HG03442 (cell line): ENCODE measurements around the gene EXD3.

Source experiments
- ATAC-seq: cut with Tn5 transposase; IDR thresholded peaks from one replicate; pipeline ENCODE4 v1.9.1; 2021; ENCODE audit warnings: mild to moderate bottlenecking, moderate library complexity; ENCODE audit not compliant: unreplicated experiment

Gene EXD3

DNA sequence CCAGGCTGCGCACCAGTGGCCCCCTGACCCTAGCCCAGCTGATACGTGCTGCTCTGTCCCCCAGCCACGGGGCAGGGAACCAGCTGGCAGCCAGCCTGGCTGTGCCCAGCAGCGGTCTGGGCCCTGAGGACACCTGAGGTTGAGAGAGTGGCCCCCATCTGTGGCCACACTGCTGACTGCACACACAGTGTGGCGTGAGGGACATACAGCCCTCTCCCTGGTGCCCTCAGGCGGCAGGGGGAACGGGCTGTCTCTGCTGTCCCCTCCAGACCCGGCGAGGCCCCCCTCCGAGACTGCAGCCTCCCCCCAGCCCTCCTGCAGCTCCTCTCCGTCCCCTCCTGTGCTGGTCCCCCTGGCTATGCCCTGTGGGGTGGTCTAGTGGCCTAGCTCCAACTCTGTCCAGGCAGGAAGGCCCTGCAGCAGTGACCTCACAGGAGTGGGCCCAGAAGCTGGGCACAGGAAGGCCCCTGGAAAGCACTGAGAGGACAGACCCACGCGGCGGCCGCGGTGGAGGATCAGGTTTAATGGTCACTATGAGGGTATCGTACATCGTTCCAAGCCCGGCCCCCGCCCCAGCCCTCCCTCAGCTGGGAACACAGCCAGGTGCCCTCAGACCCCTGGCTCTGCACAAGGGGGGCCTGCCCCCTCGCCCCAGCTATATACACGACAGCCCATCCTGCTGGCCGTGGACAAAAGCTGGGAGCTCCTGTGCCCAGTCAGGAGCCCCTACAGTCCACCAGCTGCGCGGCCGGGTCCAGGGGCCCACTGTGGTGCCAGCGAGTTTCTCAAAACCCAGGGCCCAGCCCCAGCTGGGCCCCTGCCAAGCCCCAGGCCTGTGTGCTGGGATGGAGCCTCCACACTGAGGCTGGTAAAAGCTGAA, 25.0 kb upstream of the EXD3 start:
- ATAC-seq: no peak

DNA sequence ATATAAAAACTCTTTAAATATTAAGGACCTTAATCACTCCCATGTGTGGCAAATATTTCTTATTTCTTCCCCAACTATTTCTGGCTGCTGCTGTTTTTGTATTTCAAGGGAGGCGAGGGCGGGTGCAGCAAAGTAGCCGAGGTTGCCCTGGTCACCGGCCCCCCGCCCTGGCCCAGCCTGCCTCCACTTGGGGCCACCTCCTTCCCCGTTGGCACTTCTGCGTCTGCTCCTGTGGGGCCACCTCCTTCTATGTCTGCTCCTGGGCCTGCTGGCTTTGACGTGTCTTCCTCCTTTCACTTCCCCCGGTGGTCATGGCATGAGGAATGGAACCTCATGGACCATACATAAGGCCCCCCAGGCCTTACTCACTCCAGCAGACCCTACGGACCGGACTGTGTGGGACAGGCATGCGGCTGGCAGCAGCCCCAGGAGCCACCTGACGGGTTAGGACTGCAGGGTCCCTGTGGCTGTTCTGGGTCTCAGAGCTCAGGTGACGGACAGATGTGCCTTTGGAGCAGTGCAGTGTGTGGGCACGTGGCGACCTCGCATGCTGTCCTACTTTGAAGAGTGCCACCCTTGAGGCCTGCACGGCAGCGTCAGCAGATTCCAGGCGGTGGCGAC, 24.0 kb upstream of the EXD3 start:
- no peak for ATAC-seq

DNA sequence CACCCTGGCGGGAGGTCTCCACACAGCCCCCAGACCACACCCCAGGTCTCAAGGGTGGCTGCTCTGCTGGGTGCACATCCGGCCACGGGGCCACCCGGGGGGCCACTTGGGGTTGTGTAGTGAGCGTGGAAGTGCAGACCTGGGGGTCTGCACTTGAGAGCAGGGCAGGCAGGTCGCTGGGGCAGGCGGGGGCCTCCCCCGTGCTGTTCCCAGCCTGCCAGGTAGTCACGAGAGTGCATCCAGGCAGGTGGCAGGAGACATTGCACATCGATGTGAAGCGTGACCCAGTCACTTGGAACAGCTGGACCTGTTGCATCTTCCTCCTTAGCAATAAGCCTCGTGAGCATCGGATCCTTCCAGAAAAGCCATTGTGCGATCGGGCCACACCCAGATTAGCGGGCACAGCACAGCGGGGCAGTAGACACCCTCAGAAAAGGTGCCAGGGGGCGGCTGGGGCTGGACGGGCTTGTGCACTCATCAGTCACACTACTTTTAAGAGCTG, 23.0 kb upstream of the EXD3 start:
- ATAC-seq: no peak

DNA sequence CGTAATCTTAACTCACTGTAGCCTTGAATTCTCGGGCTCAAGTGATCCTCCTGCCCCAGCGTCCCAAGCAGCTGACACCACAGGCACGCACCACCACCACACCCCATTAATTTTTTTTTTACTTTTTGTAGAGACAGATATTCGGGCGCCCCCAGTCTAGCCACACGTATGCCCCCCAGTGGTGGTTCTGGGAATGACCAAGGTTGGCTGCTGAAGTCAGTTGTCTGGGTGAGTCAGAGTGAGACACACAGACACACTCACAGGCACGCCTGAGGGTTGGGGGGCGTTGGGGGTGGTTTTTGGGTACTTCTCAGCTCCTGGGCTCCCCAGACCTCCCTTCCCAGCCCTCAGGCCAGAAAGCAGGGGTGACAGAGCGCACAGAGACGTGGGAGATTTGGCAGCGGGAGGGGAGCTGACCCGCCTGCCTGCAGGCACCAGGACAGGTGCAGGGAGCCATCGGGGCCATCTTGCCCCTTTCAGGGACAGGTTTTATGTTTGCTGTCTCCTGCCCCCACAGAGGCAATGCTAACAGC, 22.4 kb upstream of the EXD3 start:
- ATAC-seq: peak; percentile 42

DNA sequence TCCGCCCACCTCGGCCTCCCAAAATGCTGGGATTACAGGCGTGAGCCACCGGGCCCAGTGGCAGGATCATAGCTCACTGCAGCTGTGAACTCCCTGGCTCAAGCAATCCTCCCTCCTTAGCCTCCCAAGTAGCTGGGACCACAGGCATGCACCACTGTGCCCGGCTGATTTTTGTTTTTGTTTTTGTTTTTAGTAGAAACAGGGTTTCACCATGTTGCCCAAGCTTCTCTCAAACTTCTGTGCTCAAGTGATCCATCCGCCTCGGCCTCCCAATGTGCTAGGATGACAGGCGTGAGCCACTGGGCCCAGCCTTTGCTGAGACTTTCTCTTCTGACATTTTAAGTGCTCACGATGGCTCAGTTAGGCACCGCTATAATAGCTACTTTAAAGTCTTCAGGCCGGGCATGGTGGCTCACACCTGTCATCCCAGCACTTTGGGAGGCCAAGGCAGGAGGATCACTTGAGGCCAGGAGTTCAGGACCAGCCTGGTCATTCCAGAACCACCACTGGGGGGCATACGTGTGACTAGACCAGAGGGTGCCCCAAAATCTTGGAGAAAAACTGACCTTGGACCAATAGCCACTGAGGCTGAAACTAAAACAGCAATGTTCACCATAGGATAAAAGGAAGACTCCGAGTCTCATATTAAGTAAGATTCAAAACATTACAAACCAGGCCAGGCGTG, 21.3 kb upstream of the EXD3 start:
- ATAC-seq: no peak

DNA sequence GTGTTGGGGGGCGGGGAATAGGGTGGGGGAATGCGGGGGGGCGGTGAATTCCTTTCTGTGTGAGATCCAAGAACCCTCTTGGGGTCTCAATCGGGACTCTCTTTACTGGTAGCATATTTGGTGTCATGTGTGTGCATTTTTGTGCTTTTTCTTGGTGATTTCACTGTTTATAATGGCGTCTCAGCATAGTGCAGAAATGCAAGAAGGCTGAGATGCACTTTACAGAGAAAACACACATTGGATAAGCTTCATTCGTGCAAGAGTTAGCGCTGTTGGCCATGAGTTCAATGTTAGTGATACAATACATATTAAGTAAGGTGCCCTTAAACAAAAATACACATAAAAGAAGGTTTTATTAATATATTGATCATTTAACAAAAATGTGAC, 19.0 kb upstream of the EXD3 start:
- no peak for ATAC-seq

DNA sequence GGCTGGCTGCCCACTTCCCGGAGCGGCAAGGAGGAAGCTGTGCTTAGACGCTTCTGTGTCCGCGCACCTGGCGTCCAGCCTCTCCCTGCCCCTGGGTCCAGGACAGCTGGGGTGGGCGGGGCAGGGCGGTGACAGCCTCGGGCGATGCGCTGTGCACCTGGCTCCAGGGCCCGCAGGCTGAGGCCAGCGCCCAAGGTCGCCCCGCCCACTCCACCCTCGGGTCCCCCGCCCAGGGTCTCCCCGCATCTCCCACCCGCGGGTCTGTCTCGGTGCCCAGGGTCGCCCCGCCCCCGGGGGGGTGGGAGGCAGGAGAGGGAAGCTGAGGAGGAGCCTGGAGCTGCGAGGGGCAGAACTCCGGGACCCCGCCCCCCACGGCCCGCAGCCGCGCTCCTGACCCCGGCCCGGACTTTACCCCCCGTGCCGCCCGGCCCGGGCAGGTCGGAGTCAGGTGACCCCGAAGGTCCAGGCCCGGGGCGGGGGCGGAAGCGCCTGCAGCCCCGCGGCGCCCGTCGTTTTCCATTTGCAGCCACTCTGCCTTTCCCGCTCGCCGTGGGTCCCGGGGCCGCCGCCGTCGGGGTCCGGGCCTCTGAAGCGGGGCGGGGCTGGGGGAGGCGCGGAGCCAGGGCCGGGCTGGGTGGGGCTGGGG, 18.4 kb upstream of the EXD3 start, which contains the start of gene ENTPD8:
ENTPD8 (minus strand) TSS at position 69 of the 646 bp plus-strand sequence. CDS start 3,072 bp downstream, outside the sequence.
- ATAC-seq: no peak

DNA sequence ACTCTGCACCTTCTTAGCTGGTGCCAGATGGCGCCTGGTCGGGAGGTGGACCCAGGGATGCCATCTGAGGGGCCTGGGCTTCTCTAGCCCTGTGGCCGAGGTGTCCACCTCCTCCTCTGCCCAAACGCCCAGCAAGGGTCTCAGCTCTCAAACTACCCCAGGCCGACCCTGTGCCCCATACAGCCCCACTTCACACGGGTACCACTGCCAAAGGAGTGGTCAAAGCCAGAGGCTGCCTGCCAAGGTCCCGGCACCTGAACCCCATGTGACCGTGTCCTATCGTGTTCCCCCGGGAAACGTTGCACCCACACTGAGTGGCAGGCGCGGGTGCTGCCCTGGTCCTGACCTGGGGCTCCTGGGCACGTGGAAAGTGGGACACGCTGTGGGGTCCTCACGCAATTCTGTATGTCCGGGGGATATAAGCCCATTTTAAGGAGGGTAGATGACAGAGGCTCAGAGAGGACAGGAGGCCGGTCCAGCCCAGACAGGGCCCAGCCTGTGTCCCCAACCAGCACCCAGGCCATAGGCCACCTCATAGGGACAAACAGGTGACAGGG, 16.3 kb upstream of the EXD3 start:
- ATAC-seq: no peak

DNA sequence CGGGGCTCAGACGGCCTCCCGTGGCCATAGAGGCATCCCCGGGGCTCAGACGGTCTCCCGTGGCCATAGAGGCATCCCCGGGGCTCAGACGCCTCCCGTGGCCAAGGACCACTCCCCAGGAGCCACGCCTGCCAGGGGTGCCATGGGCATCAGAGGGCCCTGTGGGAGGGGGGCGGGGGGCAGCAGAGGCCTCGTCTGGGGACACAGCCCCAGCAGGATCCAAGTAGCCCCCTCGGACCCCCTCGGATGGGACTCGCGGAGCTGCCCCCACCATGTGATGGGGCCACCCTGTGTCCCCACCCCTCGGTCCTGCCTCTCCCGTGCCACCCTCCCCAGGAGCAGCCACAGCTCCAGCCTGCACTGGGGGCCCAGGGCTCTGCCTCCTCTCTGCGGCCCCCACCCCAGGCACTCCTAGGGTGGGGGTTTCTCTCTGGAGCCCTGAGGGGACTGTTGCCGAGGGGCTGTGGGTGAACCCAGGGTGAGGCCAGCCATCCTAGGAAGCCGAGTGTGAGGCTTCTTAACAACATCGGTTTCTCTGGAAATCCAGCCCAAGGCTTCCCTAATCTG, 15.7 kb upstream of the EXD3 start:
- ATAC-seq: no peak

DNA sequence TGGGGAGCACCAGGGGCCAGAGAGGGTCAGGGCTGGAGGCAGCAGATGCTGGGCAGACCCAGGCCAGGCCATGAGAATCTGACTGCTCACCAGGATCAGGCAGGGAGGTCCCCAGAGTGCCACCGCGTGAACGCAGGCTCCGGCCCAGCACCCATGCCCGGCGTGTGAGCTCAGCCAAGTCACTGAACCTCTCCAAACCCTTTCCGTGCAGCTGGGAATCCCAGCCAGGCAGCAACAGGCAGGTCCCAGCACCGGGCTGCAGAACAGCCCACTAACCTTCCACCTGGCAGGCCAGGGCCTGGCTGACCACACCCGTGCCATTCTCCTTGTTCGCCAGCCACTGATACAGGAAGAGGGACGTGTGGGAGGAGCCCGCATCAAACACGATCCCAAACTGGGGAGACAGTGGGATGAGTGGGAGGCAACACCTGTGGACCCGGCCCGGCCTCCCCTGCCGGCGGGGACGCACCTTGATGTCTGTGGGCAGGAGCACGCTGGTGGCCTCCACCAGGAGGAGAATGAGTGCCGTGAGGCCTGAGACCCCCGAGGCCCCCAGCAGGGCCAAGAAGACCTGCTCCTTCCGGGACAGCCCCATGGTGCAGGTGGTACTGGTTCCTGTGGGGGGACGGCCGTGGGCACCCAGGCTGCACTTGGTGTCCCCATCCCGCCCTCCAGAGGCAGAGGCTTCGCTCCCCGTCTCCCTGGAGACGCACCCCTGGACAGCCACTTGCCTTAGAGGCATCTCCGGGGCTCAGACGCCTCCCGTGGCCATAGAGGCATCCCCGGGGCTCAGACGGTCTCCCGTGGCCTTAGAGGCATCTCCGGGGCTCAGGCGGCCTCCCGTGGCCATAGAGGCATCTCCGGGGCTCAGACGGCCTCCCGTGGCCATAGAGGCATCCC, 15.0 kb upstream of the EXD3 start:
- ATAC-seq: no peak

DNA sequence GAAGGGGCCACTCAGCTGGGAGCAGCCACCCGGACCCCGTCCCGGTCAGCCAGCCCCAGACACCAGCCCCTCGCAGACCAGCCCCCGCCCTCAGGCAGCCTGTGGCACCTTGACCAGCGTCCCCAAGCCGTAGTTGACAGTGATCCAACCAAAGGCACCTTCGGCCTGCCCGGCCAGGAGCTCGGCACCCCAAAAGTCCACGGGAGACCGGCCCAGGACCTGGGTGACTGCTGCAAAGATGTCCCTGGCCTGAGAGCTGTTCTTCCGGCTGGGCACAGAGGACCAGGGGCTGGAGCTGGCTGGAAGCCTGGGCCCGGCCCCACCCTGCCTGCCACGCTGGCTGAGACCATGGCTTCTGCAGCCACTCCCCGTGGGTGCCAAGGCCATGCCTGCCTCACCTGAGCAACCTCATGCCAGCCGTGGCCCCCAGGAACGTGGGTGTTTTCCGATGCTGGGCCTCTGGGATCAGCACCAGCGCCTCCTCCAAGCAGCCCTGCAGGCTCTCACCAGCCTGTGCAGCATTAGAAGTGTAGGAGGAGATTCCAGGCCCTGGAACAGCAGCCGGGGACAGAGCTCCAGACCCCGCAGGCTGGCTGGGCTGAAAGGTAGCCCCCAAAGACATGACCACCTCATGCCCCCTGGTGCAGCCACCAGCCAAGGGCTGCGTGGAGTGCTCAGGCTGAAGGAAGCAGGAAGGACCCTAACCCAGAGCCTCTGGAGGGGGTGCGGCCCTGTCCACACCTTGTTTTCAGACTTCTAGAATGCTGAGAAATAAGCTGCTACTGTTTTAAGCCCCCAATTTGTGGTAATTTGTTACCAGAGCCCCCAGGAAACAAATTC, 14.0 kb upstream of the EXD3 start:
- ATAC-seq: no peak

DNA sequence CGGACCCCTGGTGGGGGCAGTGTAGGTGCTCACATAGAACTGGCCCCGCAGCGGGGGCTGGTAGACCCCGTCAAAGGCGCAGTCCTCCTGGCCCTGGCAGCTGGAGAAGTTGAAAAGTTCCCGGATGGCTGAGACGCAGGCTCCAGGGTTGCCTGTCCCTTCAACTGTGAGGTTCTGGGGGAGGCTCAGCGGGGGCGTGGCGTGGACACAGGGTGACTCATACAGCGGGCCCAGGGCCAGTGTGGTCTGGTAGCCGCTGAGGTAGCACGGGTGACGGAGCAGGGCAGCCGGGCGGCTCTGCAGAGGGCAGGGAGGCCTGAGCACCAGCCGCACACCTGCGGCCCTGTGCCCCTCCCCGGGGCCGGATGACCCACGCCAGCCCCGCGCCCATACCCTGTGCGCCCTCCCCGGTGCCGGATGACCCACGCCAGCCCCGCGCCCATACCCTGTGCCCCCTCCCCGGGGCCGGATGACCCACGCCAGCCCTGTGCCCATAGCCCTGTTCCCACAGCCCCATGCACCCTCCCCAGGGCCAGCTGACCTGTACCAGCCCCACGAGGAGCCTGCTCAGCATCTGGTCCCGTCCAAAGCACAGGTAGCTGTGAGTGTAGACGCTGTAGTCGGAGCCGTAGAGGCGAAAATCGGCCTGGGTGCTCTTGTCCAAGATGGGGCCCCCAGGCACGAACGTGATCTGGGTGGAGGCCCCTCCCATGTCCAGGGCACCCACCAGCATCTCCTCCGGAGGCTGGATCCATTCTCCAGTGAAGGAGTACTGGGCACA, 13.2 kb upstream of the EXD3 start:
- ATAC-seq: no peak

DNA sequence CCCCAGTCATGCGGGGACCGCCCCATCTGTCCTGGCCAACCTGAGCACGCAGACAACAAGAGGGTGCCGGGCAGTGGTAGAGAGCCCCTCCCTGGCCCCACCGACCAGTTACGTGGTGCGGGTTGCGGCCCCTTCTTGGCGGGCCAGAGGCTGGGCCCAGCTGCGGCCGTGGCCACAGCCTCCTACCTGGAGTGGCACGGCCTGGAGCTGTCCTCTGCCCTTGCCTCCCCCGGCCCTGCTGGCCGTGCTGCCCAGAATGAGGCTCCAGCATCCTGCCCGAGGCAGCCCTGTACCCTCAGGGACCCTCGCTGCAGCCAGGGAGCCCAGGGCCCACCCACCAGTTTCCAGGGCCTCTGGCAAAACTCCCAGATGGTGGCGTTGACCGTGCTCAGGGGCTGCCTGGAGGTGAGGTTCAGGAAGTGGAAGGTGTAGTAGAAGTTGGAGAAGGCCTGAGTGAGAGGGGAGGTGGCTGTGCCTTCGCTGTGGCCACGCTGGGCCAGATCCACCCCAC, 12.5 kb upstream of the EXD3 start:
- no peak for ATAC-seq

DNA sequence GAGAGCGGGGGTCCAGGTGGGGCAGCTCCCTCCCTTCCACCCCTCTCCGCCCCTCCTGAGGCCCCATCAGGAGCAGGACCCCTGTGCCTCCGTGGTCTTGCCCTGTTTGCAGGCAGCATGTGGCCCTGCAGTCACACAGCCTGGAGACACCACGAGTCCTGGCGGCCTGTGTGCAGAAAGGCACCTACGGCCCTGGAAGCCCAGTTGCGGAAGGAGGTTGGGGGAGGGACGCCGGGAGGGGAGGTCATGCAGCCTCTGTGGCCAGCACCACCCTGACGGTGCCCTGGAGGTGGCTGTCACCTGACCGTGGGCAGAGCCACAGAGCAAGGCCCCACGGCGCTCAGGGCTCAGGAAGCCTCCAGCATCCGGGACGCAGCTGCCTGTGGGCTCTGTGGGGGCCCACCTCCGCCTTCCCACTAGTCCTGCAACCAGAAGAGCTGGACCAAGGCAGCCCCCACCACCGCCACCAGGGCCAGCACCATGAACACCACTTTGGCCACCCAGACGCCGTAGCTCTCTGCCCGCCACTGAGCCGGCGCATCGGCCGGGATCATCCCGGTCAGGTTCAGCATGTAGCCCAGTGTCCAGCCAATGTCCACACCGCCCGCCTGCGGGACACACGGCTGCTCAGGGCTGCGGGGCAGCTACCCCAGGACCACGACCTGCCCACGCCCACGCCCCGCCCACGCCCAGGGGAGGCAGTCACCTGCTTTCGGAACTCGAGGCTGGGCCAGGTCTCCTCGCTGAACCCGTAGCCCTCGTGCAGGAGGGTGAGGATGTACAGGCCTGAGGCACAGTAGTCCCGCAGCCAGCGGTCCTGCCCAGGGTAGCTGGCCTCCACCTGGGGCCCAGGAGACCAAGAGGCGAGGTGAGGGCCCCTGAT, 11.8 kb upstream of the EXD3 start:
- ATAC-seq: no peak

DNA sequence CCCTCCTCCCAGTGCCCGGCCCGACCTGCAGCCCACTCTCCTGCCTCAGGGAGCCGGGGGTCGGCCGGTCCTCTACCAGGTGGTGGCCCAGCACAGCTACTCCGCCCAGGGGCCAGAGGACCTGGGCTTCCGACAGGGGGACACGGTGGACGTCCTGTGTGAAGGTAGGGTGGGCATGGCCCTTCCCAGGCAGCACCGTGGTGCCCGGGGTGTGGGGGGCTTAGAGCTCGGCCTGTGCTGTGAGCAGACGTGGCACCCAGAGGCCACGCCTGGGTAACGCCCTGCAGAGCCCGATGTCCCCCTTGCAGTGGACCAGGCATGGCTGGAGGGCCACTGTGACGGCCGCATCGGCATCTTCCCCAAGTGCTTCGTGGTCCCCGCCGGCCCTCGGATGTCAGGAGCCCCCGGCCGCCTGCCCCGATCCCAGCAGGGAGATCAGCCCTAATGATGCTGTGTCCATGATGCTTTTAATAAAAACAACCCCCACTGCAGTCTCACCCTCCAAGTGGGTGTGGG, 11.0 kb upstream of the EXD3 start:
- no peak for ATAC-seq

DNA sequence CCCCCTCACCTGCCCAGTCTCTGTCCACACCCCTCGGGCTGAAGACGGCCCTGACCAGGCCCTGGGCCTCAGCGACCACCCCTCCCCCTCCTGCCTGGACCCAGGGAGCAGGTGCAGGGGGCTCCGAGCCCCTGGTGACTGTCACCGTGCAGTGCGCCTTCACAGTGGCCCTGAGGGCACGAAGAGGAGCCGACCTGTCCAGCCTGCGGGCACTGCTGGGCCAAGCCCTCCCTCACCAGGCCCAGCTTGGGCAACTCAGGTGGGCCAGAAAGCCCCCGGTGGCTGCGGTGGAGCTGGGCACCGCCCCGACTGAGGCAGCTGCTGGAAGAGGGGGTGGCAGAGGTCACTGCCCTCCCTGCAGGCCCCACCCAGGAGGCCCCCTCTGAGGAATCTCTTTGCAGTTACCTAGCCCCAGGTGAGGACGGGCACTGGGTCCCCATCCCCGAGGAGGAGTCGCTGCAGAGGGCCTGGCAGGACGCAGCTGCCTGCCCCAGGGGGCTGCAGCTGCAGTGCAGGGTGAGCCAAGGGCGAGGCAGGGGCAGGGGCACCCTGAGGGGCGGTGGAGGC, 10.5 kb upstream of the EXD3 start:
- no peak for ATAC-seq
